VCaP (cell line): ENCODE data around the gene MSANTD7.

Experiments
- H3K27ac ChIP-seq: fragments of 450-650 bp; 2 replicates; pipeline ENCODE4 v1.5.1; 2017
- CTCF ChIP-seq: fragments of 450-650 bp; conservative IDR thresholded peaks from 2 replicates; pipeline ENCODE4 v1.5.1; 2017; ENCODE audit warnings: mild to moderate bottlenecking, moderate library complexity

The MSANTD7 gene

GRCh38 chr10:14823966-14824365 is 14.1 kb upstream of the MSANTD7 start:
- TF ChIP-seq CTCF, result no peak
- H3K27ac ChIP-seq, result no peak overlapping the region

- H3K27ac ChIP-seq, result no peak overlapping the region
- no peak for TF ChIP-seq CTCF
Measured at GRCh38 chr10:14826076-14826829, 11.9 kb upstream of the MSANTD7 start.

- TF ChIP-seq CTCF, result no peak
- H3K27ac ChIP-seq, result no peak overlapping the region
Measured at GRCh38 chr10:14833106-14833505, 5.0 kb upstream of the MSANTD7 start.

GRCh38 chr10:14836208-14836607 is 1.9 kb upstream of the MSANTD7 start:
- no peak for TF ChIP-seq CTCF
- no peak overlapping the region; the same call in 1 of the 2 replicates for H3K27ac ChIP-seq

GRCh38 chr10:14837003-14837756 is 926 bp upstream of the MSANTD7 start:
- peak overlapping the region; percentile 93 for H3K27ac ChIP-seq
- no peak for TF ChIP-seq CTCF

- H3K27ac ChIP-seq, result peak overlapping the region; percentile 93
Measured at GRCh38 chr10:14838582-14839304, 637 bp downstream of the MSANTD7 start.

More at GRCh38 chr10:14838582-14839304, 637 bp downstream of the MSANTD7 start:
- no peak for TF ChIP-seq CTCF
